Glomerular visceral epithelial cell (primary cell): ENCODE data around the gene CRB1.
A peak's percentile ranks its signal among the peaks of the same experiment; 100 is the strongest.

ENCODE experiments used
- DNase-seq: peaks from one replicate; pipeline ENCODE4 v3.0.0-alpha.2; 2016; ENCODE audit errors: extremely low spot score

CRB1 gene

GRCh38 chr1:197268012-197268411 is at the start of gene CRB1:
TSS of gene CRB1 (plus strand) at chr1:197268252. CDS start at chr1:197268413, 161 bp downstream.
- no peak for DNase-seq

GRCh38 chr1:197218857-197219256 is 49.2 kb upstream of the CRB1 start:
- no peak for DNase-seq

GRCh38 chr1:197222025-197222685 is 45.9 kb upstream of the CRB1 start:
- DNase-seq = no peak

GRCh38 chr1:197222780-197223179 is 45.3 kb upstream of the CRB1 start:
- DNase-seq = no peak

- DNase-seq = no peak
These were observed 43.9 kb upstream of the CRB1 start for GRCh38 chr1:197224160-197224559.

GRCh38 chr1:197225611-197226010 is 42.4 kb upstream of the CRB1 start:
- no peak for DNase-seq

- DNase-seq = no peak
These were observed 33.5 kb upstream of the CRB1 start for GRCh38 chr1:197234581-197234980.

- DNase-seq = no peak
These were observed 32.7 kb upstream of the CRB1 start for GRCh38 chr1:197235355-197235754.

- DNase-seq = no peak
These were observed 20.6 kb upstream of the CRB1 start for GRCh38 chr1:197247465-197247864.

GRCh38 chr1:197249324-197249723 is 18.7 kb upstream of the CRB1 start:
- DNase-seq = no peak

GRCh38 chr1:197250616-197251015 is 17.4 kb upstream of the CRB1 start:
- DNase-seq = no peak

GRCh38 chr1:197252973-197253372 is 15.1 kb upstream of the CRB1 start:
- no peak for DNase-seq

GRCh38 chr1:197254866-197255265 is 13.2 kb upstream of the CRB1 start:
- no peak for DNase-seq

- no peak for DNase-seq
These were observed 3.0 kb upstream of the CRB1 start for GRCh38 chr1:197264936-197265567.

GRCh38 chr1:197269053-197269452 is 1.0 kb downstream of the CRB1 start:
- DNase-seq = no peak

GRCh38 chr1:197272791-197273190 is 4.7 kb downstream of the CRB1 start:
- DNase-seq = no peak

- DNase-seq = no peak
These were observed 9.1 kb downstream of the CRB1 start for GRCh38 chr1:197277166-197277565.

- DNase-seq = no peak
These were observed 16.3 kb downstream of the CRB1 start for GRCh38 chr1:197284325-197284724.

- no peak for DNase-seq
These were observed 16.9 kb downstream of the CRB1 start for GRCh38 chr1:197284966-197285365.

- DNase-seq = no peak
These were observed 17.6 kb downstream of the CRB1 start for GRCh38 chr1:197285526-197286205.

- DNase-seq = no peak
These were observed 18.6 kb downstream of the CRB1 start for GRCh38 chr1:197286634-197287033.

GRCh38 chr1:197287863-197288262 is 19.8 kb downstream of the CRB1 start:
- no peak for DNase-seq

- peak; percentile 70 for DNase-seq
These were observed 34.7 kb downstream of the CRB1 start for GRCh38 chr1:197302775-197303174.
